Right hindlimb (tissue), 1 donor: ENCODE measurements around the gene ISLR.

Experiments
- DNase-seq: peaks from one replicate; pipeline ENCODE4 v3.0.0-alpha.2; 2018

The ISLR gene

GRCh38 chr15:74216949-74217348 lies 43.4 kb downstream of the ISLR start:
- no peak for DNase-seq

- DNase-seq = no peak
Observed at GRCh38 chr15:74217907-74218885, 44.7 kb downstream of the ISLR start.

- no peak for DNase-seq
Observed at GRCh38 chr15:74220475-74221248, 47.2 kb downstream of the ISLR start.

GRCh38 chr15:74221399-74222239 lies 48.1 kb downstream of the ISLR start:
- DNase-seq = no peak

- DNase-seq = no peak
Observed at GRCh38 chr15:74222240-74223119, 49.0 kb downstream of the ISLR start.

GRCh38 chr15:74225928-74226327 lies 52.4 kb downstream of the ISLR start:
- no peak for DNase-seq
